Measurements from ENCODE around the gene PSMC1. TPM values are rescaled to one million over a fixed set of nuclear protein-coding genes. Genes with fewer than 3 reads are reported as not detected.

The PSMC1 gene
- total RNA-seq, 1 donor from 2014 or later, result 125 TPM

- no peak for ATAC-seq
- intact Hi-C loops (cut with DNase I), result no loop called here
- DNase-seq (ENCODE audit: missing footprints), result no peak
Observed at GRCh38 chr14:90274808-90275457, 18.6 kb downstream of the PSMC1 start.

GRCh38 chr14:90275458-90275814 lies 19.1 kb downstream of the PSMC1 start:
- intact Hi-C loops (cut with DNase I), result no loop called here
- no peak for ATAC-seq

DNA sequence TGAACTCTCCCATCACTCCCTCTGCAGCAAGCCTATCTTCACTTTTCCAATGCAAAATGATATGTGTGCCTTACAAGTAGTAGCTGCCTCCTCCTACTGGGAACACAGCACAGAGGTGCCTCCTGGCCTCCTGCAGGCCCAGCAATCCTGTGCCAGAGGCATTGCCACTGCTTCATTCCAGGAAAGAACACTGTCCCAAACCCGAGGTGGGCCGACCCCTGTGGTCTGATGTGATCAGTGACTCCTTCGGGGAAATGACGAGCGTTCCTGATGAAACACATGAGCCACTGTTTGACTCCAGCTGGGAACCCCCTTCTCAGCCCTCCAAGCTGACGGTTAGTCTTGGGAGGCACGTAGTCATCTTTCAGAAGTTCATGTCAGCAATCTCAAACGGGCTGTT lies 19.5 kb downstream of the PSMC1 start:
- intact Hi-C loops (cut with DNase I), result no loop called here
- DNase-seq (ENCODE audit: missing footprints), result no peak
- no peak for ATAC-seq

More at GRCh38 chr14:90275458-90275814, 19.1 kb downstream of the PSMC1 start:
- no peak for DNase-seq (ENCODE audit: missing footprints)

- intact Hi-C loops (cut with DNase I), result no loop called here
- no peak for DNase-seq (ENCODE audit: missing footprints)
- ATAC-seq, result no peak
Observed at GRCh38 chr14:90276646-90277367, 20.5 kb downstream of the PSMC1 start.

DNA sequence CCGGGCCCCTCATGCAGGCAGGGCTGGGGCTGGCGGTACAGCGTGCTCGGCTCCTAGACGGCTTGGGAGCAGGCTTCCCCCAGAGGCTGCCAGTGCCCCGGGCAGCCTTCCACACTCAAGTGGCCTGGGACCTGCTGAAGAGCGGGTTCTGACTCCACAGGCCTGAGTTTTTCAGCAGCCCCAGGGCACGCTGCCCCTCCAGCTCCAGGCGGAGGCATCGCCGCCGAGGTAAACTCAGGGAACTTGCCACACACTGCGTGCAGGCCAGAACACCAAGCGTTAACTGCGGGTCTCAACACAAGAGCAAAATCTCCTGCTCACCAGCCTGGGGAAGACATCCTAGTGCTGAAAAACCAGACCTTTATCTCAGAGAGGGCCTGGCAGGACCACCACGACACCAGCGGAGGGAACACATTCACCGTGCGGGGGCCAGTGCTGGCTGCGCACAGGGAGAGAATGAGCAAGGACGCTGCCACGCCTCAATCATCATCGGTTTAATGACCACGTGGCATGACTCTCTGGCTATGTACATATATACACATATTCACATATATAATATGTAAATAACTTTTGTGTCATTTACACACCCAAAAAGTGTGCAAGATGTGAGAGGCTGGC lies 21.3 kb downstream of the PSMC1 start:
- no peak for ATAC-seq
- no peak for DNase-seq (ENCODE audit: missing footprints)
- intact Hi-C loops (cut with DNase I), result no loop called here

DNA sequence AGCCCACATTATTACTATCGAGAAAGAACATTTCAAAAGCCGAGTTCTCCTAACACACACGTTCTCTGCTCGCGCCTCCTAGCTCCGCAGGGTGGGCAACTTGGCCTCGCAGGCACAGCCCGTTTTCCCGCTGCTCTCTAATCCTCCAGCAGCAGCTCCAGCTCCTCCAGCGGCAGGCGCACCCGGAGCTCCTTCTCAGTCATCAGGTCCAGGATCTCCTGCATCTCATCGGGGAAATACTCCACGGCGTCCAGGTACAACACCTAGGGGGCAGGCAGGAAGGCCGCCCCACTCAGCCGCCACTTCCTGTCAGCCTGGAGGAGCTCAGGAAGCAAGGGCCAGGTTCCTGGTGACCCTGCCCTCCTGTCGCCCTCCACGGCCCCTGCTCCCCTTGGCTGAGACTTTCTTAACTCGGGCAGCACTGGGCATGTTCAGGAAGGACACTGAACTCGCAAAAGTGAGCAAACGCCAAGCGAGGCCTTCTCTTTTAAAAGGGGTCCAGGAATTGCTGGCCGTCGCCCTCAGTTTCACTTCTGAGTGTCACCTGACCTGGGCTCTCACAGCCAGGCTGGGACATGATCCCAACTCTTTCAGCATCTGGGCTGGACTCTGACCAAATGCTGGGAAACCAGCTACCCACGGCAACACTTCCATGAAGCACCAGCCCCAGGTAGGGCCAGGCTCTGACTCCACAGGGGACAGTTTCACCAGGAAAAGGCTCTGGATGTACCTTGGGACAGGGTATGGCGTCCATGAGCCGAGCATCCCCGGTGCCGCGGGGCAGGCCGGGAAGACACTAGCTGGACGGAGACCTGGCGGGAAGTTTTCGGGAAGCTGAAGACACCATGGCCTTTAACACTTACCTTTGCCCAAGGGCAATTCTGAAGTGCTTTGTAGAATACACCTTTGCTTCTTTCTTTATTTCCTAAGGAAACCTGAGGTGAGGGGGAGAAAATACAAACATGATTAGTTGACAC lies 22.1 kb downstream of the PSMC1 start:
- intact Hi-C loops (cut with DNase I), result no loop called here
- DNase-seq (ENCODE audit: missing footprints) (no peak), ATAC-seq (peak; percentile 35)

- intact Hi-C loops (cut with DNase I), result no loop called here
- ATAC-seq (no peak), DNase-seq (ENCODE audit: missing footprints) (no peak)
Observed at GRCh38 chr14:90280096-90280495, 23.7 kb downstream of the PSMC1 start.

DNA sequence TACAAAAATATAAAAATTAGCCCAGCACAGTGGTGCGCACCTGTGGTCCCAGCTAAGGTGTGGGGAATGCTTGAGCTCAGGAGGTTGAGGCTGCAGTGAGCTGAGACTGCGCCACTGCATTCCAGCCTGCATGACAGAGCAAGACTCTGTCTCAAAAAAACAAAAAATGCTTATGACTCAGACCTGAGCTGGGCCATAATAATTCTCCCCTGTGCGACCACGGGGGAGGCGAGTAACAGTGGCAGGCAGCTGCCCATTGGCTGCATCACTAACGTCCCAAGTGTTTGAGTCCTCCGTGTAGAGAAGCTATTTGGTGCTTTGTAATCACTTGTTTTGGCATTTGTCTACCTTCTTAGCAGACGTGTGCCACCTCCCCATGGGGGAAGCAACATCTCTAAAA lies 24.9 kb downstream of the PSMC1 start:
- DNase-seq (ENCODE audit: missing footprints), result no peak
- no peak for ATAC-seq
- intact Hi-C loops (cut with DNase I), result no loop called here

DNA sequence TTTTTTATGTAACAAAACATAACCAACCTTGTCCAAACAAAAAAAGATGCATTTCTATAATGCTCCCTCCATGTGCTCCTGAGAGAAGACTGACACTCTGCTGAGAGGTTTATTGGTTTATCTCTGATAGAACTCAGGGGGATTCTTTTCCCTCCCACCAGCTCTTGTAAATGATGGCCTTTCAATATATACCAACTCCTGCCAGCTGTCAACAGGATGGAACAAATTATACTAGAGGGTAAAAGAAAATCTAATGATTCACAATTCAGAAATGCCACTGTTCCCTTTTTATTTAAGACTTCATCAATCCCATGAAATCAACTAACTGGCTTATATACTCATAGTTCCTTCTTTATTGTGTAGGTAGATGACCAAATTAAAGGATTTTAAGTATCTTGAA lies 25.4 kb downstream of the PSMC1 start:
- ATAC-seq (no peak), DNase-seq (ENCODE audit: missing footprints) (no peak)

DNA sequence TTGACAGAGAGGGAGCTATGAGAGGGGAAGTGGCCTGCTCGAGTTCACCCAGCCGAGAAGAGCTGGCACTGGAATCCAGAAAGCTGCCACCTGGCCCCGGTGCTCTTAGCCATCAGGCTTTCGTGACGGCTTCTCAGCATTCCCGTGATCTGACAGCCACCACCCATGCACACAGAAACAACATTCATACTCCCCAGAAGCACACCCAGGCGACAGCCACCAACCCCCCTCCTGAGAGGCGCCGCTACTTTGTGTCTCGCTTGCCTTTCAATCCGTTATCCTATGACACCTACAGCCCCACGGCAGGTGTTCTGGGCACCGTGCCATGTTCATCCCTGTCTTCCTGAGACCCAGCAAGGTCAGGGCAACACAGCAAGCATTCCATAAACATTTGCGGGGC lies 31.4 kb downstream of the PSMC1 start:
- intact Hi-C loops (cut with DNase I), result no loop called here
- DNase-seq (ENCODE audit: missing footprints), result no peak
- ATAC-seq, result no peak

More for the DNA sequence above, 25.4 kb downstream of the PSMC1 start:
- intact Hi-C loops (cut with DNase I), result no loop called here

DNA sequence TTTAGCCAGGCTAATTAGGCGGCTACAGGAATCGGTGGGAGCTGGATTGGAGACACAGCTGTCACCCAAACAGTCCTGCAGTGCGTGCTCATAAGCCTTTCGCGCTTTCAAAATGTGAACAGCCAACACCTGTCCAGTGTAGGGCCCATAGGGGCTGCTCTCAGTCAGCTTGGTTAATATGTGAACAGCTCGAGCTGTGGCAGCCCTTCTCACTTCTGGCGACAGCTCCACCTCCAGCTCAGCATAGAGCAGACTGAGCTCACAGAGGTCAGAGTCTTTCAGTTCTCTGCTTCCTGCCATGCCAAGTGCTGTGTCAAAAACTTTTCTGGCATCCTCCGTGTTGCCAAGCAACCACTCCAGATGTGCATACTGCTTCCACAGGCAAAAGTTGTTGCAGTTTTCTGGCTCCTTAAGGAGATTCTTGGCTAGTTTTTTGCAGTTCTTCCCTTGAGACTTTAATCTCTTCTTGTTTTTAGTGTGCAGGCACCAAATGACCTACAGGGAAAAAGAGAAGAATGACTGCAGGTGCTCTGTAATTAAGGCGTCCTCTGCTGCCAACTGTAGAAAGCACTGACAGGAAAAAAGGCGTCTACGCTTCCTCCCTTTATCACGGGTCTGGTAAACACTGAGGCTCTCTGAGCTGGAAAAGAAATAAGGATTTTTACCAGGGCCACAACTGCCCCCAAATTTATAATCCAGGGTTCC lies 32.5 kb downstream of the PSMC1 start:
- DNase-seq (ENCODE audit: missing footprints), result peak; percentile 46
- intact Hi-C loops (cut with DNase I), result no loop called here
- ATAC-seq, result peak; percentile 90

DNA sequence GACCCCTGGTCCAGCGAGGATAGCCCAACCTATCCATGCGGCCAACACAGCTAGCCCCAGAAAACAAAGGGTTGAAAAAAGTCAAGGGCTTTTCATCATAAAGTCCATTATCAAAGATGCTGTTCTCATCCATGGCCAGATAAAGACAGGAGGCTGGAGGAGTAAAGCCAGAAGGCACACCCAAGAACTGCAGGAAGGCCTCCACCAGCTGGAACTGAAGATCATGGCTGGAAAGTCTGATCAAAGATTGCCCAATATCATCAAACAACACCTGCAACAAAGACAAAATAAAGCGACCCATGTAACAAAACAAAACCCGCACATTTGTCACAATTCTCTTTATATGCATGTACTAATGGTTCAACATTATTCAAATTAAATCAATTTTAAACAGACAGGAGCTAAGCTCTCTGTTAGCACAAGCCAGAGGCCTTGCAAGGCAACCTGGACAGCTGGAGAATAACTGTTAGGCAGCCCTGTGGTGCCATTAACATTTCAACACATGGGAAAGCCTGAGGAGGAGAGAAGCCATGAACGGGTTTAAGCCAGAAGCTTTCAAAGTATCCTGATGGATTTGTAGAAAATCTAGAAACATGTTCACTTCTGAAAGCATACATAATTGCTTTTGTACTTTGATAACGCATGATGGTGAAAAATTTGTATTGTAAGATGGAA lies 34.1 kb downstream of the PSMC1 start:
- intact Hi-C loops (cut with DNase I), result no loop called here
- no peak for DNase-seq (ENCODE audit: missing footprints)

GRCh38 chr14:90291699-90292098 lies 35.3 kb downstream of the PSMC1 start:
- ATAC-seq (no peak), DNase-seq (ENCODE audit: missing footprints) (no peak)
- intact Hi-C loops (cut with DNase I), result no loop called here

More for the DNA sequence above, 34.1 kb downstream of the PSMC1 start:
- no peak for ATAC-seq

DNA sequence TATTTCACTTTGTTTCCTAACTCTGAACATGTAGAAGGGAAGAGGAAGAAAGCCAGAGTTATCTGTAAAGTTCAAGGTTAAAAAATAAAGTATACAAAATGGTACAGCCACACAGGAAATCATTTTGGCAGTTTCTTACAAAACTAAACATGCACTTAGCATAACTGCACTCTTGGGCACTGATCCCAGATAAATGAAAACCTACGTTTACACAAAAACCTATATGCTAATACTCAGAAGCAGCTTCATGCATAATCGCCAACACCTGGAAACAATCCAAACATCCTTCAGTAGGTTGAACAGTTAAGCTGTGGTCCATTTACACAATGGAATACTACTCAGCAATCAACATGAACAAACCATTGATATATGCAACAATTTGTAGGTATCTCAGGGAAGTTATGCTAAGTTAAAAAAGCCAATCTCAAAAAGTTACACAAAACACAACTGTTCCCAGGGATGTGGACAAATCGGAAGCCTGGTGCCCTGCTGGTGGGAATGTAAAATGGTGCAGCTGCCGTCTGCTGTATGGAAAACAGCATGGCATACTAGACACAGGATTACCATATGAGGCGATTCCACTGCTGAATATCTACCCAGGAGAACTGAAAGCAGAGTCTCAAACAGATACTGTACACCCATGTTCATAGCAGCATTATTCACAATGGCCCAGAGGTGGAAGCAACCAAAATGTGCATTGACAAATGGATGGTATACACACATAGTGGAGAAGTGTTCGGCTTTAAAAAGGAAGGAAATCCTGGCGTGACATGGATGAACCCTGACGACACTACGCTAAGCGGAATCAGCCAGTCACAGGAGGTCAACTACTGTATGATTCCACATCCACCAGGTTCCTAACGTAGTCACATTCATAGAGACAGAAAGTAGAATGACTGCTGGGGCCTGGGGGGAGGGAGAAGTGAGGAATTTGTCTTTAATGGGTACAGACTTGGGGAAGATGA lies 37.7 kb downstream of the PSMC1 start:
- ATAC-seq (no peak), DNase-seq (ENCODE audit: missing footprints) (no peak)
- intact Hi-C loops (cut with DNase I), result no loop called here

DNA sequence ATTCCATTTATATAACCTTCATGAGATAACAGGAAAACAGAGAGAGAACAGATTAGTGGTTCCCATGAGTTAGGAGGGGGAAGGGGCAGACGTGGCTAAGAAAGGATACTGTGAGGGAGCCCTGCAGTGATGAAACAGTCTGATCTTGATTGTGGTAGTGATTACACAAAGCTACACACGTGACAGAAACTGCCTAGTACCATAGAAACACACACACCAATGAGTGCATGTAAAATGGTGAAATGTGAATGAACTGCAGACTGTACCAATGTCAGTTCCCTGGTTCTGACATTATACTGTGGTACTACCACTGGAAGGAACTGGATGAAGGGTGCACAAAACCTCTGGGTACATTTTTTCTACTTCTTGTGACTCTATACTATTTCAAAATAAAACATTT lies 38.5 kb downstream of the PSMC1 start:
- ATAC-seq (no peak), DNase-seq (ENCODE audit: missing footprints) (no peak)
- intact Hi-C loops (cut with DNase I), result no loop called here

DNA sequence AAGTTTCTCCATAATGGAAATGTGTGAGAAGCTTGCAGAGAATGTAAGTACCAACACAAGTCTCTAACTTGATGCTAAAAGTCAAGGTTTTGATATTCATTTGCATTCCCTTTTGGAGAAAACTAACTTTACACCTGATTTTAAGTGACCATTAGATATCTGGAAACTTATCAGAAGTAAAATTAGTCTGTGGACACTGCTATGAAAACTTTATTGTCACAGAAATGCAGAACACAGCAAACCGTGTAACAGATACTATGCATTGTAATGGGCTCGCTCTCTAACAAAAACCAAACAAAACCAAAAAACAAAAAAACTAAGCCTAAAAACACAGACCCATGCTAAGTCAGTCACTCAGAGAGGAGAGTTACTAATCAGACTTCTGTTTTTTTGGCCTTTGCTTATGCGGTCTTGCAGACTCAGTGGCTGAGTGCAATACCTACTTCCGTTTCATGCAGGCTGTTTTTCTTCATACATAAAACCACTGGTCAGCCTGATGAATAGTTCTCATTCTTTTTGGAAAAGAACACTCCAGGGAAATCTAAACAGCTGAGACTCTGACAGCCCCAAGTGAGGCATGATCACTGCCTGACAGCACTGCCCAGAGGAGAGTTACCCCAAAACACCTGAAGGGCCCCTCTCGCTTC lies 39.6 kb downstream of the PSMC1 start:
- DNase-seq (ENCODE audit: missing footprints) (no peak), ATAC-seq (no peak)
- intact Hi-C loops (cut with DNase I), result no loop called here
